Measurements from ENCODE around the gene CTAGE1.
"Not testable (repeated sequence)": the region's sequence is repeated elsewhere in the genome, so short reads cannot be mapped to it uniquely, and the experiment has no call there.

CTAGE1 gene, protein sequence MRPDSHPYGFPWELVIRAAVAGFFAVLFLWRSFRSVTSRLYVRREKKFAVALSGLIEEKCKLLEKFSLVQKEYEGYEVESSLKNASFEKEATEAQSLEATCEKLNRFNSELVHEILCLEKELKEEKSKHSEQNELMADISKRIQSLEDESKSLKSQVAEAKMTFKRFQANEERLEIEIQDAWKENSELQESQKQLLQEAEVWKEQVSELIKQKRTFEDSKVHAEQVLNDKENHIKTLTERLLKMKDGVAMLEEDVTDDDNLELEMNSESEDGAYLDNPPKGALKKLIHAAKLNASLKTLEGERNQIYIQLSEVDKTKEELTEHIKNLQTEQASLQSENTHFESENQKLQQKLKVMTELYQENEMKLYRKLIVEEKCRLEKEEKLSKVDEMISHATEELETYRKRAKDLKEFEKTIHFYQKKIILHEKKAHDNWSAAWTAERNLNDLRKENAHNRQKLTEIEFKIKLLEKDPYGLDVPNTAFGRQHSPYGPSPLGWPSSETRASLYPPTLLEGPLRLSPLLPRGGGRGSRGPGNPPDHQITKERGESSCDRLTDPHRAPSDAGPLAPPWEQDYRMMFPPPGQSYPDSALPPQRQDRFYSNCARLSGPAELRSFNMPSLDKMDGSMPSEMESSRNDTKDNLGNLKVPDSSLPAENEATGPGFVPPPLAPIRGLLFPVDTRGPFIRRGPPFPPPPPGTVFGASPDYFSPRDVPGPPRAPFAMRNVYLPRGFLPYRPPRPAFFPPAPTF

DNA sequence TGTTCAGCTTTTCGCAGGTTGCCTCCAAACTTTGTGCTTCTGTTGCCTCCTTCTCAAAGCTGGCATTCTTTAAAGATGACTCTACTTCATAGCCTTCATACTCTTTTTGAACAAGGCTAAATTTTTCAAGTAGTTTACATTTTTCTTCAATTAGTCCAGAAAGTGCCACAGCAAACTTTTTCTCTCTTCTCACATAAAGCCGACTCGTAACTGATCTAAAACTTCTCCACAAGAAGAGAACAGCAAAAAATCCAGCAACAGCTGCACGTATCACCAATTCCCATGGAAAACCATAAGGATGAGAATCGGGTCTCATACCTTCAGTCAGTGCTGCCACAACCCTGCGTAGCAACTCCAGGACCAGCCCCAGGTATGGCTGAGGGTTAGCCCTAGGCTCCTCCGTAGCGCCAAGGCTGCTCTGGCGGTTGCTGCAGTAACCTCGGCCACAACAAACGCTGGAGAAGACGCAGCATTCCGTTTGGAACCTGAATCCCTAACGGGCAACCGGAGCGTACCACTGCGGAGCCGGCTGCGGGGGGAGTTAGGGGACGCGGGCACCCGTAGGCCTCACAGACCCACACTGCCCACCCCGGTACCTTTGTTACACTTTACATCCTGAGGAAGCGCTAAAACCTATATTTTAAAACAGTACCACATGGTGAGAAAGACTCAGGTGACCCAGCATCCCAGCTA lies at the start of gene CTAGE1:
TSS of gene CTAGE1 (minus strand) at position 420 of the 693 bp plus-strand sequence. CDS start at position 316, 104 bp downstream.
- no peak for DNase-seq

DNA sequence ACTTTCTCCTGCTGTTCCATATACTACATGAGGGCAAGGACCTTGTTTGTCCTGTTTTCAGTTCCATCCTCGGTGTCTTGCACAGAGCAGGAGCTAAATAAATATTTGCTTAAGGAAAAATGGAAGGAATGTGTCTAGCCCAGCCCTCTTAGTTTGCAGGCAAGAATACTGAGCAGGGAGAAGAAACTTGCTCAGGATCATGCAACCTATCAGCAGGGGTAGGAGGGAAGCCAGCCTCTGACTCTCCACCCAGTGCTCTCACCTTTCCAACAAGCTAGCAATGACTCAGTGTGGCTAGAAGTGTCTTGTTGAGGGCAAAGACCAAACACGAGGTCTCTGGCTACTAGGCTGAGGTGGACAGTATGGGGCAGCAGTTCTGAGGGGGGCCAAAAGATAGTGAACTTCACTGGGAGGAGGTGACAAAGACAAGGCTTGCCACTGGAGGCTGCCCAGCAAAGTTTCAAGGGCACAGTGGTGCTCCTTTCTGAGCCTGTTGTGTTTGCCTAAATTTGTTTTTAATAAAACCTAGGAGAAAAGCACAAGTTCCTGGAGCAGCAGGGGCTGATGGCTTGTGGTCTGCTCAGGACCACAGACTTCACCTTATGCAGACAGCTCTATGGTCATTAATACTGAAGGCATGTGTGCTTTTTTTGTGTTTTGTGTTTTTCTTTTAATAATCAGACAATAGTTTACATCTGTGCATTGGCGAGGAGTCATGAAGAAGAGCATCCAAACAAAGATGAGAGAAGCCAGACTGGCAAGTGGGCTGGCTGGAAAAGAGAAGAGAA lies 49.1 kb upstream of the CTAGE1 start:
- no peak for DNase-seq

DNA sequence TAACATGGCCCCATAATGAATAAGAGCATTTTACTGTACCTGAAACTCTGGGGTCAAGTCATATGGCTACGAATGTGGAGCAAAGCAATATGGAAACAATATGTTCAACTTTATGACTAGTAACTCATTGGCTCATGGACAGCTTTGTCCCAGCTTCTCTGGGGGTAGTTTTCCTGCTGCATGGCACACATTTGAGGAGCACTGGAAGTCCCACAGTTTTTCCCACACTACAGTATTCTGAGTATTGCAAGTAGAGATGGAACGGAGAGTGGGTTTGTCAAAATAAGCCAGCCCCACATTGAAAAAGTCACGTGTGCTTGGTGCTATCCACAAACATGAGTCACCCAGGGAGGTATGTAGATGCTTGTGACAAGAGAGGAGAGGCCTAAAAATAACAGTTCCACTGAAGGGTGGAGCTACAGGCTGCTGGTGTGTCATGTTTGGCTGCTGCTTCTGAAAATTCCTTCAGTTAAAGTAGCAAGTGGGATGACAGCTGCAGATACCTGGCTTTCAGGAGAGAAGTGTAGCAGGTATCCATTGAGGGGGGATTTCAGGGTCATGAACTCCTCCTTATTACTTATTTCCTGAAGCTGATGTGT lies 48.2 kb upstream of the CTAGE1 start:
- DNase-seq: no peak

DNA sequence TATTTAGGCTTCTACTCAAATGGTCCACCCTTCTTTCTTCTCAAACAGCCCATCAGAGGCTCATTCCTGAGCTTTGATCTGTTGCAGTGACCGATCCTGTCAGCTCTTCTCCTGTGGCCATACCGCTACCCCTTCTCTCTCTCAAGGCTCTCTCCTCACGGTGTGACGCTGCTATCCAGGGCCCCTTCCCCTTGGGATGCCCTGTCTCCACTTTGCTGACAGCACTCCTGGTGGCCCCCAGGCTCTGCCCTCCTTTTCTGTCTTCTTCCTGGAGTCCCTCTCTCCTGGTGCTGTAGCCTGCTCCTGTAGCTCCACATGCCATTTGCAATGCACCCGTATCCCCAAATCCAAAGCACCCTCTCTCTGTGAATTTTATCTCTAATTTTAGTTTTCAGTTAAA lies 45.4 kb upstream of the CTAGE1 start:
- no peak for DNase-seq

DNA sequence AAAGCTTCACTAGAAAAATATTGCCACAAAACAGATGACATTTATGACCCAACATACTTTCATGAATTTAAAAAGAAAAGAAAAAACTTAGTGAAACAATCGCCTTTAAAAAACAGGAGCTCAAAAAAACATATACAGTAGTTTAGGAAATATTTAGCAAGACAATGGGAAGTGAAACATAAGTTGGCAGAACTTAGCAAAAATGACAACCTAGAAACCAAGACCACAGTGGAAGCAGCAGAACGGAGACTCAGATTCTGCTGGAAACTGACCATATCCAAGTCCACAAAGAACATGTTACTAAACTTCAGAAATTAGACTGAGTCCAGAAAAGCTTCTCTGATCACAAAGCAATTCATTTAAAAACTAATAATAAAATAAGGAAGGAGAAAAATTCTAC lies 41.8 kb upstream of the CTAGE1 start:
- no peak for DNase-seq

DNA sequence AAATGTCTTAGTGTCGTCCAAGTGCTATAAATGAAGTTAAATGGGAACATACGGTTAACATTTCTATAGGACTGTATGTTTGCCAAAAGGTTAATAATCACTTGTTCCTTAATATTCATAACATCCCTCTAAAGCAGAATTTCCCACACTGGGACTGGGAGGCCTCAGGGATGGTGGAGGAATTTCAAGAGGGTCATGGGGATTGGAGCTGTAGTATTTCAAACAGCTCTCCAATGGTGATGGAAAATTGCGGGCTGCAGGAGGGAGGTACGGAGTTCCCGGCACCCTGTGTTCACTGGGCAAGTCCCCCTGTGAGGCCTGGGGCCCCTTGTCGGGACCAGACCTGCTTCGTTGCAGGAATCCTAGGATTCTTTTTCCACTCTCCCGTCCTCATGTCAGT lies 39.8 kb upstream of the CTAGE1 start:
- DNase-seq: no peak

DNA sequence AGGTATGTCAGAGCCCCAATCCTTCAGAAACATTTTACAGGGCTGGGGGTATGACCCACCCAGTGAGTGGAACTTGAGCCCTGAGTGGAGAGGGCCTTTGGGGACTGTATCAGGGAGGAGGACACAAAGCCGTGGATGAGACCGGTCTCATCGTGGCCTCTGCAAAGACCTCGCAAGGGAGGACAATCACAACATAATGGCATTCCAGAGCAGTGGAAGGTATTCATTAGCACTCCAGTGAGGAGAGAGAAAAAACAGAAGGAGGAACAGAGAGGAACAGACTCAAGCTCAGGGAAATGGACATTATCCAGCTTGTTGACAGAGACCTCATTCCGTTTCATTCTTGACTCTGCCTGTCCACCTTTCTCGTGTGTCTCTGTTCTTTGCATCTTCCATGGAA lies 38.8 kb upstream of the CTAGE1 start:
- DNase-seq: no peak

DNA sequence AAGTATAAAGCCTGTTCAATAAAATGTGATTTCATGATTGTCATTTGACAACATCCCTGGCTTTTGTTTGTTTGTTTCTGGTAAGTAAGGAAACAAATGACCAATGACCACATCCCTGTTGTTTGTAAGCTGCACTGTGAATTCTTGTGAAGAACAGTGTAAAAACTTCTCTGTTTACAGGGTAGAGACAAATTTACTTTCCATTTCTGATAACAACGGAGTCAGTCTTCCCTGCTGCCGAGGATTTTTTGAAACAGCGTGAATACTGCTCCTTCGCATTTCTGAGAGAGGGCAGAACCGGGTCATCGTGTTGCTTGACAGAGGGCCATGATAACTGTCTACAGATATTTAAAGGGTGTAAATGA lies 38.4 kb upstream of the CTAGE1 start:
- no peak for DNase-seq

DNA sequence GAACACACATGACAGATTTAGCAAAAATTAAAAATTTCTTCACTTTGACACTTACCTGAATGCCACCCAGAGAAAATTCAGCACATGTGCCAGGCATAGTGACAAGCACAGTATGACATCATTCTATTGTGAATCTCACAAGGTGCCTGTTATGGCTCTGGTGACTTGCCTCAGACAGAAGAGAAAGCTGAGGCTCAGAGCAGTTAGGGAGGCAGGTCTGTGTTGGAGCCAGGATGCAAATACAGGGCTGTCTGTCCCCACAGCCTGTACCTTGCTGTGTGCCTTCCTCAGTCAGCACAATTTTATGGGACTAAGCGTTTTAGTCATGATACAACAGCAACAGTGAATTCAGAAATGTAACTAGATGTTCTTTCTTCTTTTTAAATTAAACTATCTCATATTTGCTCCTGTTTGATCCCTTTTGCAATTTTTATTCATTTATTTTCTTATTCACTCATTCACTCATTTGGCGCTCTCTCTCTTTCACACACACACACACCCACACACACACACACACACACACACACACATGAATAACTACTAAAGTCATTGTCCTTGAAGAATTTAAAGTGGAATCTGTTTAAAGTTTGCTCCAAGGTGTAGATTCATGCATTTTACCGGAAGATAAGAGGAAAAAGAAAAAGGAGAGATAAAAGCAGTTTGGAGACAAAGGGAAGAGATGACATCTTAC lies 37.9 kb upstream of the CTAGE1 start:
- DNase-seq: no peak

DNA sequence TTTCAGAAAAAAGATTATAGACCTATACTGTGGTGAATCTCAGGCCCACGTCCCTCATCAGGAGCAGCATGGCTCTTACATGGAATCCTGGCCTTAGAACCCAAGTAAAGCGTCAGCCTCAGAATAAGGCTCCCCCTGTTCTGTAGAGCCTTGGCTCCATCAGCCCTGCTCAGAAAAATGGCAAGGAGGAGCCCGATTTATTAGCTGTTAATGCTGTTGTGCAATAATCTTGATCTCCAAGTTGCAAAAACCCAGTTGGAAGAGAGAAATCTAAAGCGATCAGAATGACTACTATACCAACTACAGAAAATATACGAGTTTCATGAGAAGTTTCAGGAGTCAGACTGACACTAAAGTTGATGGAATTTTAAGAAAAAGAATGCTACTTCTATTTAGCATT lies 35.6 kb upstream of the CTAGE1 start:
- DNase-seq: no peak

DNA sequence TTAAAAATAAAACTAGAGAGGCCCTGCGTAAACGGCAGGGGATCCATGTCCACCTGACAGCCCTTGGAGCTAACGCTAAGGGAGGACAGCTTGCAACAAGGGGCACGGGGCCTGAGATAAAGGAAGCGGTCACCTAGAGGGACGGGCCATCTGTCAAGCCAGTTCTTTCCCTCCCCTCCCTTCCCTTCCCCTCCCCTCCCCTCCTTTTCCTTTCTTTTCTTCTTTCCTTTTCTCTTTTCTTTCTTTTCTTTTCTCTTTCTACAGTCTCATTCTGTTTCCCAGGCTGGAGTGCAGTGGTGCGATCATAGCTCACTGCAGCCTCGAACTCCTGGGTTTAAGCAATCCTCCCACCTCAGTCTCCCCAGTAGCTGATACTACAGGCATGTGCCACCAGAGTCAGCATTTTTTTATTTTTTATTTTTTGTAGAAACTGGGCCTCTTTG lies 34.5 kb upstream of the CTAGE1 start:
- DNase-seq: no peak

DNA sequence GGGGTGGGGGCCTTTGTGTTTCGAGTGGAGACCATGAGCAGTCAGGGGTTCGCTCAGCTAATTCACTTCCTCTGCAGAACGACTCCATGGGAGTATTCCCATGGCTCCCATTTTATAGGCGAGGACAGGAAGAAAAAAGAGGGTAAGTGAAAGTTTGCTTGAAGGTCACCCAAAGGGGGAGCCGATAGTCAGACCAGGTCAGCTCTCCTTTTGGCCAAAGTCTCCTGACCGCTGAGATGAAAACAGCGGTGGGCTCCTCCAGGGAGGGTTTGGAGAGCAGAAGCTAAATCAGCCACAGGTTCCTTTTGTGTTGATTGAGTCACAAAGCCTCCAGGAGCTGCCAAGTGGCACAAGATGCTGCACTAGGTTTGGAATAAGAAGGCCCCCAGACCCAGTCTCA lies 34.1 kb upstream of the CTAGE1 start:
- DNase-seq: no peak

DNA sequence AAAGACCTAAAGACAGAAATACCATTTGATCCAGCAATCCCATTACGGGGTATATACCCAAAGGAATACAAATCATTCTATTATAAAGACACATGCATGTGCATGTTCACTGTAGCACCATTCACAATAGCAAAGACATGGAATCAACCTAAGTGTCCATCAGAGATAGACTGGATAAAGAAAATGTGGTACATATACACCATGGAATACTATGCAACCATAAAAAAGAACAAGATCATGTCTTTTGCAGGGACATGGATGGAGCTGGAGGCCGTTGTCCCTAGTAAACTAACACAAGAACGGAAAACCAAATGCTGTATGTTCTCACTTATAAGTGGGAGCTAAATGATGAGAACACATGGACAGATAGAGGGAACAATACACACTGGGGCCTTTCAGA lies 33.1 kb upstream of the CTAGE1 start:
- DNase-seq: not testable (repeated sequence)

DNA sequence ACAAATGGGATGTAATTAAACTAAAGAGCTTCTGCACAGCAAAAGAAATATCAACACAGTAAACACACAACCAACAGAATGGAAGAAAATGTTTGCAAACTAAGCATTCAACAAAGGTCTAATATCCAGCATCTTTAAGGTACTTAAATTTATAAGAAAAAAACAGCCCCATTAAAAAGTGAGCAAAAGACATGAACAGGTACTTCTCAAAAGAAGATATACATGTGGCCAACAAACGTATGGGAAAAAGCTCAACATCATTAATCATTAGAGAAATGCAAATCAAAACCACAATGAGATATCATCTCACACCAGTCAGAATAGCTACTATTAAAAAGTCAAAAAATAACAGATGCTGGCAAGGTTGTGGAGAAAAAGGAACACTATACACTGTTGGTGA lies 32.6 kb upstream of the CTAGE1 start:
- DNase-seq: not testable (repeated sequence)

DNA sequence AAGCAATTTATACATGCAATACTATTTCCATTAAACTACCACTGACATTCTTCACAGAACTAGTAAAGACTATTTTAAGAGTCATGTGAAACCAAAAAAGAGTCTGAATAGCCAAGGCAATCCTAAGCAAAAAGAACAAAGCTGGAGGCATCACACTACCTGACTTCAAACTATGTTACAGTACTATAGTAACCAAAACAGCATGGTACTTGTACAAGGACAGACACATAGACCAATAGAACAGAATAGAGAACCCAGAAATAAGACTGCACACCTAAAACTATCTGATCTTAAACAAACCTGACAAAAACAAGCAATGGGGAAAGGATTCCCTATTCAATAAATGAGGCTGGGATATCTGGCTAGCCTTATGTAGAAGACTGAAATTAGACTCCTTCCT lies 32.0 kb upstream of the CTAGE1 start:
- DNase-seq: not testable (repeated sequence)

DNA sequence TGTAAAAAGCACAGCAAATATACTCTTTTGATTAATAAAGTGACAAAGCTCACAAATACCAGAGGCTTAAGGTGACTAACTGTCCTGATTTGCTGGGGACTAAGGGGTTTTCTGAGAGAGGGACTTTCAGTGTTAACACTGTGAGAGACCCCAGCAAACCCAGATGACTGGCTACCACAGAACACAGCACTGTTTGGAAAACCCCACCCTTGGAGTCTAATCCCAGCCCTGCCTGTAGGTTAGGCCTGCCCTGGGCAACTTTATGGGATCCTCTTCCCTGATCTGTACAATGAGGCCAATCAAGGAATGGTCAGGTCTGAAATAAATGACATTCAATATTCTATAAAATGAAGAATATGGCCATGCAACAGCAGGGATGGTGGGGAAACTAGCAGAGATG lies 30.5 kb upstream of the CTAGE1 start:
- no peak for DNase-seq

DNA sequence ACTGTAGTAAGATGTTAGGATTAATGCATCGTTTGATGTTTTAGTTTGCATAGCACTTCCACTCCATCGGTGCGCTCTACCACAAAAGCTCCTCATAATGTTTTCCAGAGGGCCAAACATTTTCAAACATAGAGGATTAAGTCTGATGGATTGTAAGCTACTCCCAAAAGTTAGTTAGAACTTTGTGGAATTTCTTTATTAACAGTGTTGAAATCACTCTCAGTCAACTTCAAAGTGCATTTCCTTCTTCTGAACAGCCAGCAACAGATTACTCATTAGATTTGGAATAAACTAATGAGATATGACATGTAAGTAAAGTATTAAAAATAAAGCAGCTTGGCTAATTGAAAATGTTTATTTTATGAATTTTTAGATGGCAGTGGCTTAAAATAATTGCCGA lies 30.1 kb upstream of the CTAGE1 start:
- DNase-seq: no peak

DNA sequence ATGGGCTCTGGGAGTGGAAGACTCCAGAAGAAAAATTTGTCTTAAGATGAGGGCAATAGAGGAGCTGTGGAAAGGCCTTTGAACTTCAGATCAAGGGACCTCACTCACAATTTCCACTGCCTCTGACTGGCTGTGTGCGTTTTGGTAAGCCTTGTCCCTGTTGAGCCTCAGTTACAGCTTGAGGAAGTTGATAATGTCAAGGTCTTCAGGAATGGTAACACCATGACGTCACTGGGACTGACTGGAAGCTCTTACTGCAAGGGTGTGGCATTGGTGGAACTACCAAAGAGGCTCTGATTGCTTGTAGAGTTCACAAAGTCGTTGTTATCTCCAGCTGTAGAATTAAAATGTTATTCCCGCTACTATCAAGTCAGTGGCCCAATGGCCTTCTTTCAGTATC lies 29.2 kb upstream of the CTAGE1 start:
- no peak for DNase-seq

DNA sequence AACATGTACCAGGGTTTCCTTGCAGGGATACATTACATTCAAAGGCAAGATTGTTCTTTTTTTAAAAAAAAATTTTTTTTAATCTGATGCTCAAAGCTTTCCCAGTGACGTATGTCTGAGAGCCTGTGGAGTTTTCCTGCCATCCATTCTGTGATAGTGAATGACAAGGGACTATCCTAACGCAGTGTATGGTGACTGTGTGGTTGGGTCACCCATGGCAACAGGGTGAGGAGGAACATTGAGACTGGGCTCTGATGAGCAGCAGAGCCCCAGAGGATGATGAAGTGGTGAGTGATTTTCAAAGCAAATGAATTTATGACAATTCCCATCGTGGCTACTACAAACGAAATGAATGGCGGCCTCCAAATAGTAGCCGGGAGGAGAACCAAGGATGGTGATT lies 28.6 kb upstream of the CTAGE1 start:
- no peak for DNase-seq

DNA sequence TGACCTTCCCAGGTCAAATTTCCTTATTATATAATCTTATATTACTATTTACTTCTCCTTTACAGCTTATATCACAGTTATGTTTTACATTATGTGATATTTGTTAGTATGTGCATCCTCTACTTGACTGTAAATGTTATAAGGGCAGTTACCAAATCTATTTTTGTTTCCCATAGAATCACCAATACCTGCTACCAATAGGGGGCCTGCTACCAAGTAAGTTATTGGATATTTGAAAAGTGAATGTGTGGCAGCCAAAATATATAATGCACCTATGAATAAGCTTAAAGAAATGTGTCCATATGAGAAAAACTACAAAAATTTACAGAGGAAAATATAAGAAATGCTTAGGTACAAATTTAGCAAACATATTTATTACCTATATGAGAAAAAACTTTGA lies 23.9 kb upstream of the CTAGE1 start:
- no peak for DNase-seq

DNA sequence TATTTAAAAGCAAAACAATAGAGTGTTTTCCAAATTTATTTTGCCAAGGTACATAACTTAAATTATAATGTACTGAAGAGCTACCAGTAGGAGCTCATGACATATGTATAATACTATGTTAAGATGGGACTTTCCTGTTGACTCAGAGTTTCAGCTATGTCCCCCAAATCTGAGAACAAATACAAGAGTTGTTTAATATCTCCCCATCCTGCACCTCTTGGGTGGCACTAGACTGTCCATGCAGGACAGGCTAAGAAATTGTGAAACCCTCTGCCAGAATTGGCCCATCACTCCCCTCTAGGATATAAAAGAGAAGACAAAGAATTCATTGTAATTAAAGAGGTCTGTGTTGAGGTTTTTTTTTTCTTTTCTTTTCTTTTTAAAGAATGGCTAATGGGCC lies 21.7 kb upstream of the CTAGE1 start:
- DNase-seq: no peak

DNA sequence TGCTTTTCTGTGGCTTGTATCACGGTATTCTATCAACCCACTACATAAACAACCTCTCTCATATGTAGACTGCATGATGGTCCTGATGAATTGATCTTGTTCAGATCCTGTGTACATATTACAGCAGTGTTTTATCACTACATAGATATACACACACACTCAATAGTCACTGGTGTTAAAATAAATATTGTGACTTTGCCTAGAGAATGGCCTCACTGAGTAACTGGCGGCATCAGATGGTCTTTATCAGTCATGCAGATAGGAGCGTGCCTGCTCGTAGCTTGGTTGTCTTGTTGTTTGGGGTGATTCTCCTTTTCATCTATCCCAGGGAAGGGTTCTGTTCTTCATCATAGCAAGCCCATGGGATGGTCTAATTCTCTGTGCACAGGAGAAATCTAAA lies 18.4 kb upstream of the CTAGE1 start:
- no peak for DNase-seq
